A549 (cell line): Measurements from ENCODE around the gene IMPG2. TPM values are rescaled to one million over a fixed set of nuclear protein-coding genes. Genes with fewer than 3 reads are reported as not detected.

Experiments
- ATAC-seq, 2 experiments: fragments of 200-7000 bp in 1 of 2; fragments of >200 bp in 1 of 2; cut with Nextera tagmentation in 1 of 2; cut with Tn5 transposase in 1 of 2; 3 replicates each; pipeline versions ENCODE4 v1.8.0 to v1.9.1; 2018 to 2020; ENCODE audit warnings: mild to moderate bottlenecking in 1 of 2, moderate library complexity in 1 of 2
- CTCF ChIA-PET: fragments of 300-600 bp; sonication (Branson Sonifier 250); formaldehyde crosslinking; extraction: SDS; loops from one replicate; lab custom pipeline; 2021; ENCODE audit warnings: antibody characterized with exemption, inconsistent platforms; lab: Yijun Ruan, JAX
- POLR2A ChIA-PET: fragments of 350-600 bp; formaldehyde crosslinking; extraction: SDS; loops from one replicate; lab custom pipeline; 2021; ENCODE audit warnings: antibody characterized with exemption, inconsistent platforms; lab: Yijun Ruan, JAX
- DNase-seq, 2 experiments: peaks; one replicate each; pipeline versions ENCODE4 v3.0.0 to v3.0.0-alpha.2; 2011 to 2016; ENCODE audit warnings: low read depth in 1 of 2, low spot score in 1 of 2
- FAIRE-seq: peaks from 2 replicates; lab custom pipeline; 2011; peaks lifted over from hg19 to GRCh38; lab: Jason Lieb, UNC
- H3K27ac ChIP-seq, 2 experiments: fragments of >200 bp; sonication (Bioruptor Twin); formaldehyde crosslinking; 3 replicates each; pipeline ENCODE4 v1.5.1; 2016 to 2017
- H3K4me1 ChIP-seq: fragments of >200 bp; sonication (Bioruptor Twin); formaldehyde crosslinking; 3 replicates; pipeline ENCODE4 v1.6.1; 2016
- H3K4me2 ChIP-seq: fragments of >200 bp; sonication (Bioruptor Twin); formaldehyde crosslinking; 3 replicates; pipeline ENCODE4 v1.6.1; 2016
- H3K4me3 ChIP-seq: fragments of >200 bp; sonication (Bioruptor Twin); formaldehyde crosslinking; 3 replicates; pipeline ENCODE4 v1.5.1; 2016
- H3K9me3 ChIP-seq: fragments of >200 bp; sonication (Bioruptor Twin); formaldehyde crosslinking; 3 replicates; pipeline ENCODE4 v1.6.1; 2016
- BCL3 ChIP-seq: fragments of >200 bp; sonication (Bioruptor Twin); formaldehyde crosslinking; IDR thresholded peaks from 3 replicates; pipeline ENCODE4 v1.6.1; 2016
- CBX2 ChIP-seq: fragments of 200-600 bp; sonication (generic); IDR thresholded peaks from 2 replicates; pipeline ENCODE4 v1.6.1; 2016; ENCODE audit warnings: low read depth, mild to moderate bottlenecking, borderline replicate concordance
- CBX8 ChIP-seq: fragments of 200-600 bp; sonication (generic); IDR thresholded peaks from 2 replicates; pipeline ENCODE4 v1.6.1; 2016
- ELK1 ChIP-seq: fragments of 150-350 bp; IDR thresholded peaks from 2 replicates; pipeline ENCODE4 v1.6.1; 2014; ENCODE audit warnings: low read depth, mild to moderate bottlenecking, low read length
- EP300 ChIP-seq, 2 experiments: fragments of >200 bp; sonication (Bioruptor Twin); formaldehyde crosslinking; IDR thresholded peaks; 2 replicates in 1 of 2; 3 replicates in 1 of 2; pipeline ENCODE4 v1.6.1; 2016 to 2017
- GATA3 ChIP-seq: IDR thresholded peaks from 2 replicates; pipeline ENCODE4 v1.6.1; 2012; ENCODE audit warnings: borderline replicate concordance
- HDAC2 ChIP-seq: fragments of 200-600 bp; sonication (generic); IDR thresholded peaks from 2 replicates; pipeline ENCODE4 v1.6.1; 2016
- HES2 ChIP-seq: fragments of >200 bp; sonication (Bioruptor Twin); formaldehyde crosslinking; IDR thresholded peaks from 2 replicates; pipeline ENCODE4 v1.6.1; 2016
- HOXB5 ChIP-seq: fragments of 250-450 bp; sonication (Bioruptor Pico); IDR thresholded peaks from 2 replicates; pipeline ENCODE4 v1.5.0; 2020; ENCODE audit warnings: mild to moderate bottlenecking, moderate library complexity
- KDM5A ChIP-seq: fragments of 200-600 bp; sonication (generic); IDR thresholded peaks from 2 replicates; pipeline ENCODE4 v1.6.1; 2016; ENCODE audit warnings: antibody characterized with exemption, mild to moderate bottlenecking
- MAX ChIP-seq: IDR thresholded peaks from 2 replicates; pipeline ENCODE4 v1.6.1; 2012
- MAZ ChIP-seq: fragments of 150-350 bp; IDR thresholded peaks from 2 replicates; pipeline ENCODE4 v1.6.1; 2014; ENCODE audit warnings: antibody characterized with exemption, low read depth, low read length, borderline replicate concordance
- PHF8 ChIP-seq: fragments of 200-600 bp; sonication (generic); IDR thresholded peaks from 2 replicates; pipeline ENCODE4 v1.6.1; 2016; ENCODE audit warnings: low read depth, mild to moderate bottlenecking, antibody characterized with exemption, moderate library complexity, borderline replicate concordance
- POLR2A ChIP-seq: IDR thresholded peaks from 2 replicates; pipeline ENCODE4 v1.6.1; 2012; ENCODE audit warnings: mild to moderate bottlenecking, low read length
- RCOR1 ChIP-seq: fragments of 150-350 bp; IDR thresholded peaks from 2 replicates; pipeline ENCODE4 v1.6.1; 2014; ENCODE audit warnings: antibody characterized with exemption, low read length, low read depth
- RNF2 ChIP-seq: fragments of 200-600 bp; sonication (generic); IDR thresholded peaks from 2 replicates; pipeline ENCODE4 v1.6.1; 2016; ENCODE audit warnings: low read depth, mild to moderate bottlenecking, antibody characterized with exemption, moderate library complexity, borderline replicate concordance
- SREBF2 ChIP-seq: fragments of 450-650 bp; IDR thresholded peaks from 2 replicates; pipeline ENCODE4 v1.6.1; 2014; ENCODE audit warnings: mild to moderate bottlenecking, moderate library complexity
- TFCP2L1 ChIP-seq: fragments of 250-450 bp; sonication (Bioruptor Pico); IDR thresholded peaks from 2 replicates; pipeline ENCODE4 v1.5.0; 2021; ENCODE audit warnings: mild to moderate bottlenecking
- USF2 ChIP-seq: fragments of 450-650 bp; IDR thresholded peaks from 2 replicates; pipeline ENCODE4 v1.6.1; 2014; ENCODE audit warnings: antibody characterized with exemption
- ZC3H11A ChIP-seq: fragments of 450-650 bp; IDR thresholded peaks from 2 replicates; pipeline ENCODE4 v1.6.1; 2014; ENCODE audit warnings: antibody characterized with exemption, mild to moderate bottlenecking
- ZFP36 ChIP-seq: fragments of 450-650 bp; IDR thresholded peaks from 2 replicates; pipeline ENCODE4 v1.6.1; 2014; ENCODE audit warnings: borderline replicate concordance; ENCODE audit not compliant: partially characterized antibody
- ZNF302 ChIP-seq: fragments of 250-450 bp; sonication (Bioruptor Pico); IDR thresholded peaks from 2 replicates; pipeline ENCODE4 v1.9.0; 2021; ENCODE audit warnings: inconsistent platforms, mild to moderate bottlenecking, moderate library complexity
- ZSCAN20 ChIP-seq: fragments of 250-450 bp; sonication (Bioruptor Pico); IDR thresholded peaks from 2 replicates; pipeline ENCODE4 v1.8.0; 2022; ENCODE audit warnings: mild to moderate bottlenecking, moderate library complexity
- WGBS: methylation state at CpG from one replicate; pipeline ENCODE4 v1.1.6; 2017; ENCODE audit errors: missing lambda C conversion rate; 5-methylcytosine and 5-hydroxymethylcytosine counted together
- polyA plus RNA-seq, 4 experiments: library from polyadenylated mRNA; depleted of rRNA in 3 of 4; stranded (reverse); fragments of >200 nt; fragmentation: RNase III in 1 of 4; extraction: RNeasy Plus Mini Kit Qiagen cat#74134 plus additional on column Dnase treatment in 1 of 4; gene quantifications; 2 replicates in 3 of 4; 3 replicates in 1 of 4; pipeline ENCODE4 v1.2.3, GENCODE V29; 2011 to 2017

IMPG2 gene
- polyA plus RNA-seq, 2 of the 4 experiments (the other 2 are of a cell fraction), result 0.03 to 0.05 TPM

- FAIRE-seq, result no peak
- TF ChIP-seq BCL3, result no peak
- no peak for TF ChIP-seq POLR2A
- no peak for TF ChIP-seq PHF8
- TF ChIP-seq GATA3, result no peak
- Histone ChIP-seq H3K4me1 (no peaks in the 10 kb centered on the region), H3K4me2 (no peak overlapping the region), H3K4me3 (no peak overlapping the region), H3K27ac (no peak overlapping the region), H3K9me3 (no peaks in the 10 kb centered on the region)
- 59% methylated on average over 2 of the region's 2 CpGs for WGBS
- ATAC-seq, result no peak
- CTCF ChIA-PET, result no interaction called here
- DNase-seq, result no peak
- POLR2A ChIA-PET, result no interaction called here
Measured at GRCh38 chr3:101268141-101268540, 52.2 kb downstream of the IMPG2 start.

GRCh38 chr3:101266566-101266965, 53.8 kb downstream of the IMPG2 start:
- Histone ChIP-seq H3K4me1 (no peaks in the 10 kb centered on the region), H3K4me3 (no peak overlapping the region), H3K9me3 (no peaks in the 10 kb centered on the region), H3K4me2 (no peak overlapping the region), H3K27ac (no peak overlapping the region)
- ChIA-PET POLR2A (no interaction called here), CTCF (no interaction called here)
- TF ChIP-seq KDM5A (no peak), MAX (no peak), RCOR1 (no peak), ZSCAN20 (CRISPR knock-in tag) (no peak), HES2 (no peak), TFCP2L1 (CRISPR knock-in tag) (no peak), ELK1 (no peak)
- ATAC-seq, result no peak
- no peak for FAIRE-seq
- DNase-seq, result no peak

GRCh38 chr3:101266071-101266470, 54.3 kb downstream of the IMPG2 start:
- Histone ChIP-seq H3K4me2 (no peak overlapping the region), H3K9me3 (no peaks in the 10 kb centered on the region), H3K4me1 (no peaks in the 10 kb centered on the region), H3K4me3 (no peak overlapping the region), H3K27ac (no peak overlapping the region)
- no peak for FAIRE-seq
- TF ChIP-seq ZC3H11A (no peak), ZNF302 (CRISPR knock-in tag) (no peak), ZFP36 (no peak), HOXB5 (CRISPR knock-in tag) (no peak), POLR2A (no peak), MAZ (no peak), HDAC2 (no peak), SREBF2 (no peak), KDM5A (no peak), CBX8 (no peak), EP300 (IDR thresholded peaks at IDR 0.05) (no peak), CBX2 (no peak), RNF2 (no peak), USF2 (no peak)
- DNase-seq, result no peak
- ATAC-seq, result no peak
- ChIA-PET POLR2A (no interaction called here), CTCF (no interaction called here)
